HG03108 (cell line): Measurements from ENCODE around the gene PCBD1.

Experiments used
- ATAC-seq: cut with Tn5 transposase; IDR thresholded peaks from one replicate; pipeline ENCODE4 v1.9.1; 2021; ENCODE audit warnings: moderate library complexity; ENCODE audit not compliant: unreplicated experiment

Gene PCBD1

GRCh38 chr10:70918851-70919530 is 30.6 kb upstream of the PCBD1 start:
- ATAC-seq, result no peak

DNA sequence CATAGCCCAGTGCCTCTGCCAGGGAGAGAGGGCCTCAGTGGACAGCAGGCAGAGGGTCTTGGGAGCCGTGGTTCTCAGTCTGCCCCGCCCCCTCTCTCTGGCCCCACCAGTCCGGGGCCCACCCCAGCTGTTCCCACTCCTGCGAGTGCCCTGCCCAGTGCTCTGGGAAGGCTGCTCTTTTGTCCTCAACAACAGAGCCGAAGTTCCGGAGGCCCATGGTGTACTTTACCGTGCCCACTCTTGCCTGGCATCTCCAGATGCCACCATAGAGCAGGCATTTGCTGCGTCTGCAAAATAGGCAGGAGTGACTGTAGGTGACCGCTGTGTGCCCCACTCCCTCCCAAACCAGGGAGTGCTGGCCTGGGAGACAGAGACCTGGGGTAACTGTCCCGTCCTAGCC is 29.3 kb upstream of the PCBD1 start:
- ATAC-seq, result no peak

DNA sequence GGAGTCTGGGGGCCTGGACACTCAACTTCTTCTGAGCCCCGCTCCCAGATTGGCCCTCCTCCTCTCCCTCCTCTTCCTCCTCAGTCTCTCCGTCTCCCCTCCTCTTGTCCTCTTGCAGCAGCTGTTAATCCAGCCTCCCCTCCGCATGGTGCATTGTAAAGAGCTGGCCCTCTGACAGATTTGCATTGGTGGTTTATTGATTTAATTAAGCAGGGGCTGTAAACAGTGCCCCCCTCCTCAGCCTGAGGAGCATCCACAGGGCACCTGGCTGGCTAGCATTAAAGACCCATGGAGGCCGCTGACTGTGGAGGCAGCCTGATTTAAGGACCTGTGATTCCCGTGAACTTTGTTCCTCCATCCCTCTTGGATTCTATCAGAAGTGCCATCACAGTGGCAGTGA is 28.9 kb upstream of the PCBD1 start:
- ATAC-seq, result no peak

- ATAC-seq, result no peak
Observed at GRCh38 chr10:70916241-70916640, 27.9 kb upstream of the PCBD1 start.

DNA sequence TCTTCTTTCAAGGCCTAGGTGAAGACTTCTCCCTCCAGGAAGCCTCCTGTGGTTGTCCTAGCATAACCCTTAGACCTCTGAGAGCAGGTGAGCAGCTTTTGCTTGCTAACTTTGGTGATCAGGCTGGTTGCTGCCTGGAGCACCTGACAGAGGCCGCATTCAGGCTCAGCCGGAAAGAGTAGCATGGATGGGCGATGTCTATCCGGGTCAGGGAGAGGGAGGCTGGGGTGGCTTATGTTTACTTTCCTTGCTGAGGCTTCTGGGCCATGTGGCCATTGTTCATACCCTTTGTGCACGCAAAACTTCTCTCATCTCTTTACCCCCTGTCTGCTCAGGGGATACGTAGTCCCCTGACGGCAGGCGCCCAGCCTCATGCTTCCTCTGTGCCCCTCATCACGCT is 27.4 kb upstream of the PCBD1 start:
- ATAC-seq, result no peak

- no peak for ATAC-seq
Observed at GRCh38 chr10:70915206-70915605, 26.8 kb upstream of the PCBD1 start.

DNA sequence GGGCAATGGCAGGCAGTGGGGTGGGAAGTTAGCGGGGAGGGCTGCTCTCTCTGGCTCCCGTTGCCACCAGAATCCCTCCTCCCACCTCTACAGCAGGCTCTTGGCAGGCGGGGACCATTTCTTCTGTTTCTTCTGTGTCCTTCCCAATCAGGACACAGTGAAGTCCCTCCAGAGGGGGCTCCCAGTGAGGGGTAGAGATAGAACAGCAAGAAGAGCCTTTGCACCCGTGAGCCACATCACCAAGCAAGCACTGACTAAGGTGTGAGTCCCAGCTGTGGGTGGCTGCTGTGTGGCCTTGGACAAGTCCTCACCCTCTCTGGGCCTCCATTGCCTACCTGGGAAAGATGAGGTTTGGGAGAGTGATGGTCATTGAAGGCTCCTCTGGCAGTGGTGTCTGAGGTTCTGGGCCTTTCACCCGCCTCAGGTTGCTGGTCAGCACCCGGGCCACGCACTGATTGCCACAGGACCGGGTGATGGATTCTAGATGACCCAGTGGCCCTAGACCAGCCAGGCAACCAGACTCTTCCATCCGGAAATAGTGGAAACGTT is 26.0 kb upstream of the PCBD1 start:
- no peak for ATAC-seq

- no peak for ATAC-seq
Observed at GRCh38 chr10:70913893-70914240, 25.5 kb upstream of the PCBD1 start.

- ATAC-seq, result no peak
Observed at GRCh38 chr10:70913191-70913892, 25.0 kb upstream of the PCBD1 start.

GRCh38 chr10:70912556-70912955 is 24.2 kb upstream of the PCBD1 start:
- no peak for ATAC-seq

GRCh38 chr10:70911386-70911785 is 23.0 kb upstream of the PCBD1 start:
- ATAC-seq, result no peak

GRCh38 chr10:70910486-70911341 is 22.3 kb upstream of the PCBD1 start:
- ATAC-seq, result no peak

DNA sequence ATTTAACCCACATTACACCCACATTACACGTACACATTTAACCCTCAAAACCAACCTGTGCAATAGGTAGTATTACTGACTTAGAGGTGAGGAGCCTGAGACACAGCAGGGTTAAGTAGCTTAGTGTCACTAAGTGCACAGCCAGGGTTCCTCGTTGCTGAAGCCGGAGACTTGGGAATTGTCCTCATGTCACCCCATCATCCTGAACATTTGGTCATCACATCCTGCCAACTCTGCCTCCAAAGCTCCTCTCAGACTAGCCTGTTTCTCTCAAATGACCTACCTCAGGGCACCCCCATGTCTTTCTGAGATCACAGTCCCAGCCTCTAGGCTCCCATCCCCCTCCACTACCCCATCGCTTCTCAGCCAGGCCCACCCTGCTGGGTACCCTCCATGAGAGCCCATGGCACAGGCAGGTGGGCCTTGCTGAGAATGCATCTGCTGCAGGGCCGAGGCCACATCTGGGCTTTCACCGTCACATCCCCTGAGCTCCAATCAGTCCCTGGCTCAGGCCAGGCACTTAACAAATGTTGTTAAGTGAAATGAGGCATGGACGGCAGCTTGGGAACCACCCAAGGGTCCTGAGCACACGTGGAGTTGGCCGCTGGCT is 21.1 kb upstream of the PCBD1 start:
- ATAC-seq, result no peak

DNA sequence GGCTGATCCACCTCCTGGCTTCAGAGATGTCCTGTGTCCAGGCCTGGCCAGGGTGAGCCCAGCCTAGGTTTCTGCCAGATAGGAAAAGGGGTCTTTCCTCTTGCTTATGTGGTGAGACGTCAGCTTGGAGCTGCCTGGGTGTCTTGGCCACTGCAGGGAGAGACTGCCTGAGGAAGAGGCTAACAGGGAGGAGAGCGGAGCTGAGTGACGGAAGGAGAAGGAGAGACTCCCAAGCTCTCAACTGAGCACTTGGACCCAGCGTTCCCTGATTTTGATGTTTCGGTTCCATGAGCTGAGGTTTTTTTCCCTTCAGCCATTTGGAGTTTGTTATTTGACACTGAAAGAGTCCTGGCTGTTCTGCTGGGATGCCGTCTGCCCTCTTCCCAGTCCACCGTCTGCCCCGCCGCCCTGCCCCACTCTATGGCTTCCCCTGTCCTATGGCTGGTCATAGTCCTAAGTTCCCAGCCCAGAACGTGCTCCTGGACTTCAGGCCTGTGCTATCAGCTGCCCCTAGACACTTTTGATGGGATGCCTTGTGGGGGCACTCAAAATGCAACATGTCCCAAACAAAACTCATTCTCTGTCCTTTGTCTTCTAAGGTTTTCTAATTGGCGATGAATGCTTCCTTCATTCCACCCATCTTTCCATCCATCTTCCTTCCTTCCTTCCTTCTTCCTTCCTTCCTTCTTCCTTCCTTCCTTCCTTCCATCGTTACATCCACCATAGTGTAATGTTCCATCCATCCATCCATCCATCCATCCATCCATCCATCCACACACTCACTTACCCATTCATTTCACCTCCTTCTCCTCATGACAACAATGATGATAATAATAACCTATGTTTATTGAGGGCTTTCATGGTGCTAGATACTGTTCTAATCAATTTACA is 20.3 kb upstream of the PCBD1 start:
- ATAC-seq, result no peak

DNA sequence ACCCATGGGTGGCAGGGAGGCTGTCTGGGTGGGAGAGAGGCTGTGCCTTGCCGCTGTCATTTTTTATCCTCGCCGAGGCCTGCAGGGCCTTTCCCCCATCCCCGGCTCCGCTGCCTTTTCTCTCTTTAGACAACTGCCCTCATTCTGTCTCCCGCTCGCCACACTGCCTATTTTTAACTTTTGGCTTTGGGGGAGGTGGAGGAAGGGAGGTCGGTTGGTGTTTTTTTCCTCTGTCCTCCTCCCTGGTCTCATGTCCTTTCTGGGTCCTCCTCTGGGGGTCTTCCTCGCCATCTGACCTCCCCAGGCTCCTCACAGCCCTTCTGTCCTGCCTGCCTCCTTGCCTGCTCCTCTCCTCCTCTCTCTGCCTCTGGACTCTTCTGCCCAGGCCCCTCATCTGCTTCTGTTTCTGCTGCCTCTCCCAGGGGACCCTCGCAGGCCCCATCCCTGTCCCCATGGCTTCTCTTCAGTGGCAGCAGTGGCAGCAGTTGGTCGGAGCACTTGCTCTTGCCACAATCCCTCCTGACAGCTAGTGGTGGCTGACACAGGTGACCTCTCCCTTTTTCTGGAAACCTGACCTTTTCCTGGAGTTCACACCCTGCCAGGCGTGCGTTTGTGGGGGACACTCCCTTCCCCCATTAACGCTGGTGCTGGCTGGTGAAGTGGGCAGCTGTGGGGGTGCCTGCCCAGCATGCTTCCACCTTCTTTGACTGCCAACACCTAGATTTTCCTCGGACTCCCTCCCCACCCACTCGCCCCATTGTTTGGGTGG is 19.5 kb upstream of the PCBD1 start:
- no peak for ATAC-seq

DNA sequence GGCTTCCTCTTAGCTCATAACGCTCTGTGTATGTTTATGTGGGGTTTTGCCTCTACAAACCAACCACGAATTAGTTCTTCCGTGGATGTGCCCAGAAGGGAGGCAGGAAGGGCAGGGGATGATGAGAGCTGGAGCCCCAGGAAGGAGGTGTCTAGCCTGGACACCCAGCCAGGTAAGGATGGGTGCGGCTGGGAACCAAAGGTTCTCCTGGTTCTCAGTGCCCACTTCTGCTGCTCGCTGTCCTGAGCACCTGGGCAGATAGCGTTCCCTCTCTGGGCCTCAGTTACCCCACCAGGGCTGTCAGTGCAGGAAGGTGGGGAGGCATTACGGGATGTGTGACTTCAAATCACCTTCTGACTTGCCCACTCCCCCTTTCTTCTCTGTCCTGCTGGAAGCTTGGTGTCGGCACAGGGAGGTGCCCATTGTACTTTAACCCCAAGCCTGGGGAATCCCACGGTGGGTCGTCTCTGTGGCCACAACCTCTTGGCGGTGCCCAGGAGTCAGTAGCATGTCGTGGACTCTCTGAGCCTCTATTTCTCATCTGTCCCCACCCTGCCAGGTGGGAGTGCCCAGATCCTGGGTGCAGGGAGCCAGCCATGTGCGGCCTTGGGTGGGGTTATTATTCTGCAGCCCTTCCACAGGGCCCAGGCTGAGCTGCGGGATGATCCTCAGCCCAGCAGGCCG is 18.7 kb upstream of the PCBD1 start:
- no peak for ATAC-seq

- ATAC-seq, result no peak
Observed at GRCh38 chr10:70906031-70906783, 17.8 kb upstream of the PCBD1 start.
